Sigmoid colon (tissue), 3 donors: ENCODE measurements around the gene ZIC3.

ENCODE experiments used
- CTCF ChIP-seq, 4 experiments: fragments of 450-650 bp in 3 of 4; fragments of 200-600 bp in 1 of 4; IDR thresholded peaks; one replicate each; pipeline ENCODE4 v1.5.1; 2016 to 2019; ENCODE audit warnings: antibody characterized with exemption in 4 of 4, mild to moderate bottlenecking in 3 of 4, moderate library complexity in 2 of 4
- POLR2A ChIP-seq, 2 donors: fragments of 450-650 bp; IDR thresholded peaks; one replicate each; pipeline ENCODE4 v1.6.1; 2016; ENCODE audit warnings: antibody characterized with exemption in 2 of 2, mild to moderate bottlenecking in 2 of 2, moderate library complexity in 2 of 2

DNA sequence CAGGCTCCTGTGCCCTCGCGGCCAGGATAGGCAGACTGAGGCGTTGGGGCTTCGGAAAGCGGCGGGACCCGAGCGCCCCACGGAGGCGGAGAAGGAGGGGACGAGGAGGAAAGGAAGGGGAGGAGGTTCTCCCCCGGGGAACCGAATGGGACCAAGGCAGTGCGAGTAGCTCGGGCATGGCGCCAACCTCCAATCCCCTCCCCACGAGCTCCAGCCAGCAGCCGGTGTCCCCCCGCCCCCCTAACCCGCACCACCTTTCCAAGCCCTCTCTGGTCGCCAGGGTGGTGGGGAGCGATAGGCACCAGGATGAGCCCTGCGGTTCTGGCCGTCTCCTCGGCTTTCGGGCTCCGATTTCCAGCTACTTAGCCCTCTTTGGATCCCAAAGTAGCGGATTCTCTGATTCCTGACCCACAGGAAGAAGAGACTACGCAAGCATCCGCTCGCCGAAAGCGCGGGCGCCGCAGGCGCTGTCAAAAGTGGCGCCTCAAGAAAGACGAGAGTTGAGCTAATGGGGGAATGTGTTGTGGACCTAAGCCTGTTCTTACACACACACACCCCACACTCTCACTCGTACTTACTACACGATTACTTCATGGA, 15.2 kb upstream of the ZIC3 start:
- TF ChIP-seq POLR2A (IDR thresholded peaks at IDR 0.05) (no peak), CTCF (IDR thresholded peaks at IDR 0.05) (no peak)
